GM21526 (cell line): ENCODE measurements around the gene CCM2.

Experiments used
- ATAC-seq: cut with Tn5 transposase; IDR thresholded peaks from one replicate; pipeline ENCODE4 v1.9.1; 2021; ENCODE audit warnings: moderate library complexity; ENCODE audit not compliant: unreplicated experiment, low FRiP score

The CCM2 gene

DNA sequence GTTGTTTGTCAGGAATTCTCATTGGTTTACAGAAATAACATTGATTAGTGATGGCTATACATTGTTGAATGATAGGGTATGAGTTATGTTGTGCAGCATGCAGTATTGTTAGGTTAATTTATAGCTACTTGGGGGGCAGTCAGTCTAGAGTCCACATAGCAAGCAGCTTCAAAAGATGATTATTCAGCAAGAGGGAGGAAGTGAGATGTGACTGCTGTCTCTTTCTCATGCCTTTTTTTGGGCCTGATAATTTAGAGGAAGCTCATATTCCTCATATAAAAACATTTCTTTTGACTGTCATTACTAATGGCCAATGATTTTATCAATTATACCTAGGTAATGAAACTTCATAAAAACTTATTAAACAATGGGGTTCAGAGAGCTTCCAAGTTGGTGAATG lies 114.9 kb downstream of the CCM2 start:
- ATAC-seq: no peak

DNA sequence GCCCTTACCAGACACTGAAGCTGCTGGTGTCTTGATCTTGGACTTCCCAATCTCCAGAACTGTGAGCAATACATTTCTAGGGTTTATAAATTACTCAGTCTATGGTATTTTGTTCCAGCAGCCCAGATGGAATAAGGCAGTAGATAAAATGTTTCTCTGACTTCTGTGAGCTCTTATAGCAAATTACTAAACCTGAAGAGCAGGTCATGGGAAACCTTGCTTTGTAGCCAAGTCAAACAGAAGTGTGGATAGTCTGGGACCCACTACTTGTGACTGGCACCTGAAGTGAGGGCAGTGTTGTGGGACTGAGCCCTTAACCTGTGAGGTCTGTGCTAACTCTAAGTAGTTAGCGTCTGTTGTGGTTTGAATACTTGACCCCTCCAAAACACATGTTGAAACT lies 116.0 kb downstream of the CCM2 start:
- no peak for ATAC-seq

DNA sequence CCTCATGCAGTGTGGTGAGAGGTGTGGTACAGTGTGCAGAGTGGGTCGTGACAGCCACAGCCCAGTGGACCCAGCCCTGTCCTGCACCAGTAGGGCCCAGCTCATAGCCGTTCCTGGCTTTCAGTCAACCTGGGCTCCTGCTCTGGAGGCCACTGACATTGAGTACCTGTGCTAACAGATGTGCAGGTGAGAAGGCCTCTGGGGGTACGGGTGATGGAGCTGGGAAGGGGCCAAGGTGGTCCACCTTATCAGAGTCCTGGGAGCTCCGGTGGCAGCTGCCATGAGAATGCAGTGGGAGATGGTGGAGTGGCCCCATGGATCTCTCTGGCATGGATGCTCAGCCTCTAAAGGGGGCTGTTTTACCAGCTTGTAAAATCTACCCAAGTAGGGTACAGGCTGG lies 117.6 kb downstream of the CCM2 start:
- no peak for ATAC-seq

DNA sequence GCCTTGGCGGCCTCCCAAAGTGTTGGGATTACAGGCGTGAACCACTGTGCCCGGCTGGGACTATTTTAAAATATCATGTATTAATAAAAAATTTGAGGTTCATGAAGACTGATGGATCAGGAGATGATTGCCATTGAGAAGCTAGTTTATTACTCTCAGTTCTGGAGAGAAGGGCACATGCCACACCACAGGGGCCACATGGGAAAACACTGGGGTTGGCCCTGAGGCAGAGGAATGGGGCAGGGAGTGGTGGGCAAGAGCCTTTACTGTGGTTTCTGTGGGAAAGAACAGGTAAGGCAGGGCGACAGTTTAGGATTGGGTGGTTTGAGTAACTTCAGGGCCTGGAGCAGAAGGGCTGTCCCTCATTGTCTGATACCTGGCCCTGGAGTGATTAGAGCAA lies 118.3 kb downstream of the CCM2 start:
- no peak for ATAC-seq

DNA sequence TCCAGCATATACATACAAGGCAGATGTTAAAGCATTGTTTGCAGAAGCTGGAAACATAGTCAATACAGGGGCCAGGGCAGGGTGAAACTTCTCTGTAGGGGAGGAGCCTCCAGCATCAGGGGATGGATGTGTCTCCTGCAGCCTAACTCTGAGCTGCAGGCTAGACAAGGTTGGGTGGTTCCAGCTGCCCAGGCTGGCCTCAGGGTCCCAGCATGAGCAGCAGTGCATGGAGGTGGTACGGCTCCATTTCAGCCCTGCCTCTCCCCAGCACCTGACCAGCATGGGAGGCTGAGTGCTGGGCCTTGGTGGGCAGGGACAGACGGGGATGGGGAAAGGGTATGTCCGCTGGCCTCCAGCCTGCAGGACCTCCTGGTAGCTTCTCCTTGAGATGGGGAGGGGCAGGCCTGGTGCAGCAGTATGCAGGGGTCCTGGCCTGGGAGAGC lies 118.9 kb downstream of the CCM2 start:
- no peak for ATAC-seq

DNA sequence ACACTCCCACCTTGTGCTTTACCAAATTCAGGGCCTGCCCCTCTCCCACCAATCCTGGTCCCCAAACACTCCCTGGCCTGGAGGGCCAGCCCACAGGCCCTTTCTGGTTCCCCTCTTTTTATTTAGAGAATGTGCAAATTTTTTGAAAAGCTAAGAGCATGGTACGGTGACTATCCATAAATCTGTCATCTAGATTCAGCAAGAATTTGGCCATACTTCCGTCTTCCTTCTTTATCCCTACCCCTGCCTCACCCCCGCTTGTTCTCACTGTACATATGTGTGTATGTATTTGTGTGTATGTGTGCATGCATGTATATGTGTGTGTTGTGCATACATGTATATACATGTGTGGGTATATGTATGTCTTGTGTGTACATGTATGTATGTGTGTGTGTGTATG lies 119.5 kb downstream of the CCM2 start:
- ATAC-seq: no peak

DNA sequence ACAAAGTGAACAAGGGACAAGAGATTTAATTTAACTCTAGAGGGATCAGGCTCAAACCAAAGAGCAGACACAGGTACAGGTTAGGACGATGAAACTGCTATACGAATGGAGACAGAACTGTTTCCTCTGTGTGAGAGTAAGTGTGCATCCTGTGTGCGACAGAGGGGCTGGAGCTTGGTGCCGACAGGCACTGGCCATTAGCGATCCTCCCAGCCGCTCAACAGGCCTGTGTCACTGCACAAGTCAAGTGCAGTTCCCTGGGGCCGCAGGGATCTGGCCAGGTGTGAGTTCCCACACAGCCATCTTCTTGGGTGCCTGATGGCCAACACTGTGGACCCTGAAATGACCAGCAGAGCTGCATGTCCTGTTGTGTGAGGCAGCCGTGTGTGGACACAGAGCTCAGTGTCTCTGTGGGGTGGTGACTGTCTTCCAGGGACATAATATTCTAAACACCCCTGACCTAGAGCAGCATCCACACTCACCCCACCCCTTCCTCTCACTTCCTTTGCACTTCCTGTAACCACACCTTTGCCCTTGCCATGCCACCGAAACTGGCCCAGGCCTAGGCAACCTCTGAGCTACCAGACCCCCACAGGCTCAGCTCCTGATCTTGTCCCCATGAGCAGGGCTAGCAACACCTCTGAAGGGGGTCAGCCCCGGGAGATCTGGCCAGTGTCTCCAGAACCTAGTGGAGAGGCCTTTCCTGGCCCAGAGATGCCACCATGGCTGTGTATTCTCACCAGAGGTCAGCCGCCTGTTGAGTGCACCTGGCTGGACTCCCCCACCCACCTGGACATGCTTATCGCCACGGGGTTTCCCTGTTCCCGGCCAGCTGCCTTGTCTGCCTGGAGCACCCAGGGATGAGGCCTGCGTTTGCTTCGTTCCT lies 123.2 kb downstream of the CCM2 start:
- no peak for ATAC-seq

DNA sequence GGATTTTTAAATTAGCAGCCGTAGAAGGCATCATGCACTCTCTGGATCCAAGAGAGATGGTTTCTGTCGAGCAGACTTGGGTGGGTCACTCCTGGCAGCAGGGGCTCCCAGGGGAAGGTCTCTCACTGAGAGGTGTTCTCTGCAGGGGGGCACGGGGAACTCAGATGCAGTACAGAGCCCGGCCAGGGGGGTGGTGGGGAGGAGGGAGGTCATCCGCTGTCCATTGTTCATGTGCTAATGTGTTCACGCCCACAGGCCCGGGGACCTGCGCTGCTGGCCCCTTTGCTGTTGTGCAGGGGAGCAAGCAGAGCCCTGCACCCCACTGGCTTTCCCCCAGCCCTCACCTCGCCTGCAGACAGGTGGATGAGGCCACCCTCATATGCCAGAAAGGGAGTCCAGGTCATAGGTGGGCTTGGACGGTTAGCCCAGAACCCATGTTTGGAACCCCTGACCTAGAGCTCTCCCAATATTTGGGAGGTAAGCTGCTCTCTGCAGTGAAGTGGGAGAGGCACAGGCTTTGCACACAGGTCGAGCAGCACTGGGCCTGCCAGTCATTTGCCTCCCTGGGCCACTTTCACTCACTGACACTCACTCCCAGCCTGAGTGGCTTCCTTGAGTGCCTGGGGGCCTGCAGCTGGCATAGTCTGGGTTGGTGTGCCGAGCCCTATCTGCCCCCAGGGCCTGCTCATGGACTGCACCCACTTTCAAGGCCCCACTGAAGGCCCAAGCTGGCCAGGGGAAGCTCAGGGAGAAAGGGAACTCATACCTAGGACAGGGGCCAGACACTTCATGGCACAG lies 124.1 kb downstream of the CCM2 start:
- no peak for ATAC-seq

DNA sequence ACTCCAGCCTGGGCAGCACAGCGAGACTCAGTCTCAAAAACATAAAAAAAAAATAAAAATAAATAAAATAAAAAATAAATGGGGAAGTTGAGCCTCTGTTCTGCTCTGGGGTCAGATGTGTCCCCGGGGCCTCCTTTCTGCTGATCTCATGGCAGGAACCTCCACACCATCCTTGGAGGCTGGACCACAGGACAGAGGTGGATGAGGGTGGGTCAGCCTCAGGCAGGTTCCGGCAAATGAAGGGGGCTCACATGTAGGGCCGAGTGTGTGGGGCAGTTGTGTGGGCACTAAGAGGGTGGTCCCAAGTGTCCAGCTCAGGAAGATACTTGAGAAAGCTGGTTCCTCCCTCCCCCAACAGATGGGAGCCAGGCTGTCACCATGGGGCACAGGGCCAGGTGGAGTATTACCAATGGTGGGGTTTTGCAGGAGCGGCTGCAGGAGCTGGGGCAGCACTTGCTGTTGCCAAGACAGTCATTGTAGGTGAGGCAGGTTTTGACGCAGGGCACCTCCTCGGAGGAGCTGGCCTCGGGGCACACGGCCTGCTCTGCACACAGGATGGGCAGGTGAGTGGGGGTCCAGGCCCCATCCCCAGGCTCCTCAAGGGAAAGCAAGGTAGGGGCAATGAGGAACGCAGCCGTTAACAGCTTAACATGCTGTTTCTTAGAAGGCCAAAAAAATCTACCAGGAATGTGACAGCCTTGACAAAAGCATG lies 125.3 kb downstream of the CCM2 start:
- ATAC-seq: no peak
